K562 (cell line): Measurements from ENCODE around the gene YES1. TPM values are rescaled to one million over a fixed set of nuclear protein-coding genes. Genes with fewer than 3 reads are reported as not detected.
A peak's percentile ranks its signal among the peaks of the same experiment; 100 is the strongest.

Experiments used
- MGA ChIP-seq: fragments of 450-650 bp; IDR thresholded peaks from 2 replicates; pipeline ENCODE4 v1.6.1; 2016; ENCODE audit warnings: mild to moderate bottlenecking, moderate library complexity
- PURB ChIP-seq: sonication (generic); formaldehyde crosslinking; IDR thresholded peaks from 2 replicates; pipeline ENCODE4 v1.9.0; 2021; ENCODE audit warnings: low read depth, mild to moderate bottlenecking, missing genetic modification reagents
- SUPT5H ChIP-seq: fragments of 450-650 bp; IDR thresholded peaks from 2 replicates; pipeline ENCODE4 v1.6.1; 2016
- polyA plus RNA-seq, 8 experiments: library from polyadenylated mRNA; depleted of rRNA in 4 of 8; stranded (reverse) in 5 of 8; unstranded in 3 of 8; fragments of >200 nt; fragmentation: Nextera tagmentation in 2 of 8; fragmentation: Illumina TruSeq in 1 of 8; extraction: Ambion mirVana in 2 of 8; extraction: Trizol in 1 of 8; gene quantifications; 2 replicates each; pipeline versions ENCODE4 v1.2.1 to v1.2.3, GENCODE V29; 2011 to 2014; ENCODE audit warnings: inconsistent platforms in 1 of 8, missing spikeins in 1 of 8
- total RNA-seq, 7 experiments: library from RNA; depleted of rRNA in 6 of 7; stranded (reverse); fragments of >200 nt in 6 of 7; fragmentation: Illumina TruSeq in 2 of 7; extraction: Trizol in 2 of 7; gene quantifications; 2 replicates each; pipeline versions ENCODE4 v1.2.1 to v1.2.3, GENCODE V29; 2011 to 2021; ENCODE audit warnings: low replicate concordance in 1 of 7

The YES1 gene
- total and polyA plus RNA-seq, 9 of the 15 experiments (the other 6 are each of a cell fraction or from before 2014, with no cell fraction given) = 37.2 to 115 (median 77.7) TPM

- no peak for TF ChIP-seq MGA
- no peak for TF ChIP-seq PURB (CRISPR knock-in tag)
- peak; percentile 27; the same call in 1 of the 2 replicates for TF ChIP-seq SUPT5H
These were observed 136.7 kb downstream of the YES1 start (continued) for GRCh38 chr18:675307-675706.
